Measurements from ENCODE around the gene FZR1. TPM values are rescaled to one million over a fixed set of nuclear protein-coding genes. Genes with fewer than 3 reads are reported as not detected.

FZR1 gene
- total and polyA plus RNA-seq, 2 experiments from 2014 or later = 16.1 to 39.2 TPM

GRCh38 chr19:3528080-3528479 lies 22.0 kb downstream of the FZR1 start (continued):
- TF ChIP-seq ZNF462 (CRISPR knock-in tag; IDR thresholded peaks at IDR 0.05) (no peak), ETS1 (IDR thresholded peaks at IDR 0.05) (no peak), ZNF114 (CRISPR knock-in tag; IDR thresholded peaks at IDR 0.05) (no peak), EZH2 (IDR thresholded peaks at IDR 0.05; ENCODE audit: low read depth, unreplicated experiment) (no peak), CREB1 (CRISPR knock-in tag; IDR thresholded peaks at IDR 0.05; ENCODE audit: low read depth) (no peak), CTCF (conservative IDR thresholded peaks at IDR 0.05; ENCODE audit: low read depth in 2 of 2) (no peak), NANOG (IDR thresholded peaks at IDR 0.05; ENCODE audit: borderline replicate concordance) (no peak), ZNF331 (CRISPR knock-in tag; IDR thresholded peaks at IDR 0.05; ENCODE audit: low read depth) (no peak), JUNB (IDR thresholded peaks at IDR 0.05; ENCODE audit: unreplicated experiment) (no peak)
